BLaER1 (cell line): ENCODE measurements around the gene PCLO.
"Not testable (repeated sequence)": the region's sequence is repeated elsewhere in the genome, so short reads cannot be mapped to it uniquely, and the experiment has no call there.

Experiments
- H3K27ac ChIP-seq: shearing (Covaris generic); formaldehyde crosslinking; 2 replicates; pipeline ENCODE4 v1.8.1; 2022
- H3K27me3 ChIP-seq: shearing (Covaris generic); formaldehyde crosslinking; 2 replicates; pipeline ENCODE4 v1.8.1; 2022
- H3K36me3 ChIP-seq: shearing (Covaris generic); formaldehyde crosslinking; 2 replicates; pipeline ENCODE4 v1.8.1; 2022
- H3K4me1 ChIP-seq: shearing (Covaris generic); formaldehyde crosslinking; 2 replicates; pipeline ENCODE4 v1.8.1; 2022
- H3K4me2 ChIP-seq: shearing (Covaris generic); formaldehyde crosslinking; 2 replicates; pipeline ENCODE4 v1.8.1; 2022
- H3K4me3 ChIP-seq: shearing (Covaris generic); formaldehyde crosslinking; 2 replicates; pipeline ENCODE4 v1.8.1; 2022
- H3K9ac ChIP-seq: shearing (Covaris generic); formaldehyde crosslinking; 2 replicates; pipeline ENCODE4 v1.8.1; 2022
- H3K9me3 ChIP-seq: shearing (Covaris generic); formaldehyde crosslinking; 2 replicates; pipeline ENCODE4 v1.8.1; 2022
- H4K20me1 ChIP-seq: shearing (Covaris generic); formaldehyde crosslinking; 2 replicates; pipeline ENCODE4 v1.8.1; 2022
- Cebpa-rat ChIP-seq: shearing (Covaris generic); IDR thresholded peaks from 2 replicates; pipeline ENCODE4 v1.8.1; 2022

PCLO gene

GRCh38 chr7:83109352-83109751 lies 53.3 kb downstream of the PCLO start:
- no peak overlapping the region for H3K4me3 ChIP-seq
- no peaks in the 10 kb centered on the region for H3K9me3 ChIP-seq
- H3K27me3 ChIP-seq: no peaks in the 10 kb centered on the region
- H3K4me2 ChIP-seq: no peak overlapping the region
- no peak for TF ChIP-seq Cebpa-rat
- no peak overlapping the region for H3K27ac ChIP-seq
- no peaks in the 10 kb centered on the region for H4K20me1 ChIP-seq
- H3K4me1 ChIP-seq: peaks cover 4% of the 10 kb centered on the region; the same call in 1 of the 2 replicates
- H3K36me3 ChIP-seq: no peaks in the 10 kb centered on the region
- no peak overlapping the region for H3K9ac ChIP-seq

- Histone ChIP-seq H3K27ac (no peak overlapping the region), H3K4me2 (no peak overlapping the region), H3K27me3 (no peaks in the 10 kb centered on the region), H3K36me3 (no peaks in the 10 kb centered on the region), H3K4me1 (peaks cover 4% of the 10 kb centered on the region; the same call in 1 of the 2 replicates), H3K9ac (no peak overlapping the region), H3K9me3 (no peaks in the 10 kb centered on the region), H3K4me3 (no peak overlapping the region), H4K20me1 (no peaks in the 10 kb centered on the region)
- no peak for TF ChIP-seq Cebpa-rat
Observed at GRCh38 chr7:83105948-83106347, 56.7 kb downstream of the PCLO start.

GRCh38 chr7:83105063-83105462 lies 57.6 kb downstream of the PCLO start:
- no peaks in the 10 kb centered on the region for H4K20me1 ChIP-seq
- no peaks in the 10 kb centered on the region for H3K27me3 ChIP-seq
- H3K36me3 ChIP-seq: no peaks in the 10 kb centered on the region
- H3K4me1 ChIP-seq: peaks cover 4% of the 10 kb centered on the region; the same call in 1 of the 2 replicates
- no peak for TF ChIP-seq Cebpa-rat
- H3K27ac ChIP-seq: no peak overlapping the region
- H3K9me3 ChIP-seq: no peaks in the 10 kb centered on the region
- no peak overlapping the region for H3K4me2 ChIP-seq
- H3K9ac ChIP-seq: no peak overlapping the region
- H3K4me3 ChIP-seq: no peak overlapping the region

GRCh38 chr7:83101530-83101929 lies 61.2 kb downstream of the PCLO start:
- H3K4me1 ChIP-seq: peaks cover 4% of the 10 kb centered on the region; the same call in 1 of the 2 replicates
- H3K27ac ChIP-seq: no peak overlapping the region
- no peak for TF ChIP-seq Cebpa-rat
- no peaks in the 10 kb centered on the region for H4K20me1 ChIP-seq
- H3K9ac ChIP-seq: no peak overlapping the region
- H3K4me2 ChIP-seq: no peak overlapping the region
- no peaks in the 10 kb centered on the region for H3K27me3 ChIP-seq
- no peaks in the 10 kb centered on the region for H3K36me3 ChIP-seq
- no peaks in the 10 kb centered on the region for H3K9me3 ChIP-seq
- H3K4me3 ChIP-seq: no peak overlapping the region

GRCh38 chr7:83096065-83096580 lies 66.6 kb downstream of the PCLO start:
- no peak overlapping the region for H3K4me3 ChIP-seq
- no peaks in the 10 kb centered on the region for H3K4me1 ChIP-seq
- H3K27me3 ChIP-seq: no peaks in the 10 kb centered on the region
- H3K27ac ChIP-seq: no peak overlapping the region
- H4K20me1 ChIP-seq: no peaks in the 10 kb centered on the region
- no peak overlapping the region for H3K9ac ChIP-seq
- no peak overlapping the region for H3K4me2 ChIP-seq
- no peak for TF ChIP-seq Cebpa-rat
- H3K36me3 ChIP-seq: no peaks in the 10 kb centered on the region
- H3K9me3 ChIP-seq: no peaks in the 10 kb centered on the region

- H3K4me1 ChIP-seq: no peaks in the 10 kb centered on the region
- no peak overlapping the region for H3K27ac ChIP-seq
- H3K27me3 ChIP-seq: no peaks in the 10 kb centered on the region
- no peak for TF ChIP-seq Cebpa-rat
- H3K4me2 ChIP-seq: no peak overlapping the region
- H4K20me1 ChIP-seq: no peaks in the 10 kb centered on the region
- H3K9me3 ChIP-seq: no peaks in the 10 kb centered on the region
- no peak overlapping the region for H3K4me3 ChIP-seq
- H3K36me3 ChIP-seq: no peaks in the 10 kb centered on the region
- H3K9ac ChIP-seq: no peak overlapping the region
Observed at GRCh38 chr7:83085299-83085698, 77.4 kb downstream of the PCLO start.

- H3K27ac ChIP-seq, H4K20me1 ChIP-seq, H3K27me3 ChIP-seq, H3K36me3 ChIP-seq, H3K9ac ChIP-seq, H3K4me3 ChIP-seq, H3K9me3 ChIP-seq, H3K4me2 ChIP-seq: not testable (repeated sequence)
- H3K4me1 ChIP-seq: peaks cover 12% of the 10 kb centered on the region; the same call in 1 of the 2 replicates
Observed at GRCh38 chr7:83079879-83080278, 82.8 kb downstream of the PCLO start.

- H3K27ac ChIP-seq: no peak overlapping the region
- peaks cover 12% of the 10 kb centered on the region; the same call in 1 of the 2 replicates for H3K4me1 ChIP-seq
Observed at GRCh38 chr7:83077328-83077727, 85.4 kb downstream of the PCLO start.

GRCh38 chr7:83072576-83073517 lies 89.8 kb downstream of the PCLO start:
- TF ChIP-seq Cebpa-rat: no peak
- no peak overlapping the region for H3K4me3 ChIP-seq
- H3K9me3 ChIP-seq: no peaks in the 10 kb centered on the region
- no peaks in the 10 kb centered on the region for H3K4me1 ChIP-seq
- H3K4me2 ChIP-seq: no peak overlapping the region
- no peaks in the 10 kb centered on the region for H4K20me1 ChIP-seq
- H3K27ac ChIP-seq: no peak overlapping the region
- no peaks in the 10 kb centered on the region for H3K36me3 ChIP-seq
- H3K27me3 ChIP-seq: no peaks in the 10 kb centered on the region
- H3K9ac ChIP-seq: no peak overlapping the region

More at GRCh38 chr7:83077328-83077727, 85.4 kb downstream of the PCLO start:
- Histone ChIP-seq H3K36me3 (no peaks in the 10 kb centered on the region), H3K27me3 (no peaks in the 10 kb centered on the region), H3K4me2 (no peak overlapping the region), H3K4me3 (no peak overlapping the region), H4K20me1 (no peaks in the 10 kb centered on the region), H3K9ac (no peak overlapping the region), H3K9me3 (no peaks in the 10 kb centered on the region)
- TF ChIP-seq Cebpa-rat: no peak

- Histone ChIP-seq H3K4me3 (no peak overlapping the region), H3K9ac (no peak overlapping the region), H3K27ac (no peak overlapping the region), H3K4me2 (no peak overlapping the region), H4K20me1 (no peaks in the 10 kb centered on the region), H3K4me1 (no peaks in the 10 kb centered on the region), H3K9me3 (no peaks in the 10 kb centered on the region), H3K36me3 (no peaks in the 10 kb centered on the region), H3K27me3 (no peaks in the 10 kb centered on the region)
- TF ChIP-seq Cebpa-rat: no peak
Observed at GRCh38 chr7:83065714-83066113, 97.0 kb downstream of the PCLO start.
